Brain microvascular endothelial cell (primary cell): ENCODE results near the gene PSMD8.
A peak's percentile ranks its signal among the peaks of the same experiment; 100 is the strongest.

Experiments used
- DNase-seq: peaks from one replicate; pipeline ENCODE4 v3.0.0-alpha.2; 2020
- H3K27ac ChIP-seq: fragments of 250-450 bp; sonication (Bioruptor Pico); 2 replicates; pipeline ENCODE4 v1.5.1; 2020; ENCODE audit warnings: mild to moderate bottlenecking, moderate library complexity
- H3K27me3 ChIP-seq: fragments of 250-450 bp; sonication (Bioruptor Pico); replicated peaks from 2 replicates; pipeline ENCODE4 v1.5.1; 2020; ENCODE audit warnings: mild to moderate bottlenecking
- H3K36me3 ChIP-seq: fragments of 250-450 bp; sonication (Bioruptor Pico); replicated peaks from 2 replicates; pipeline ENCODE4 v1.5.1; 2020; ENCODE audit warnings: mild to moderate bottlenecking
- H3K4me3 ChIP-seq: 2 replicates; pipeline ENCODE4 v1.5.1; 2011; ENCODE audit warnings: low read depth, mild to moderate bottlenecking, control low read depth, low read length, moderate library complexity
- in situ Hi-C: cut with HindIII; loops from 2 replicates; pipeline ENCODE4 v1.10.0; 2017; ENCODE audit warnings: low sequenced_read_pairs, low pct_ligation_motif_present
- TF ChIP-seq, protein P1 (sequence below): IDR thresholded peaks from 2 replicates; pipeline ENCODE4 v1.5.1; 2011; ENCODE audit warnings: low read depth, mild to moderate bottlenecking, moderate library complexity, low read length, control low read depth, inconsistent platforms; ENCODE audit errors: missing control alignments

Gene PSMD8

DNA sequence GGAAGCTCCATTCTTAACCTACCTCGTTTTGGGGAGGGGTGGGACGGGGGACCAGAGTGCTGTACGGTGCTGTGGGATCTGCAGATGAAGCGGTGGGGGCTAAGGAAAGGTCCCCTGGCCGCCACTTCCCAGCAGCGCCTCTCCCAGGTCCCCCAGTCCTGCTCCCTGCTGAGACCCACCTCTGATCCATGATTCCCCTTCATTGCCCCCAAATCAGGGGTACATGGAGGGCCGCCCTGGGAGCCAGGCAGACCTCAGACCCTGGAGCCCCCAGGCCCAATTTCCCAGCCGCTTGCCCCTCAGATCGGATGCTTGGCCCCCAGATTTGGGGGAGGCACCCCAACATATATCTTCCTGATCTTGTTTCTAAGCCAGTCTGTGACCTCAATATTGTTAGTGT lies 24.7 kb downstream of the PSMD8 start:
- no peak for DNase-seq
- Histone ChIP-seq H3K27ac (no peak overlapping the region), H3K36me3 (peaks cover 4% of the 10 kb centered on the region), H3K4me3 (no peak overlapping the region), H3K27me3 (no peaks in the 10 kb centered on the region)
- TF ChIP-seq, protein P1, sequence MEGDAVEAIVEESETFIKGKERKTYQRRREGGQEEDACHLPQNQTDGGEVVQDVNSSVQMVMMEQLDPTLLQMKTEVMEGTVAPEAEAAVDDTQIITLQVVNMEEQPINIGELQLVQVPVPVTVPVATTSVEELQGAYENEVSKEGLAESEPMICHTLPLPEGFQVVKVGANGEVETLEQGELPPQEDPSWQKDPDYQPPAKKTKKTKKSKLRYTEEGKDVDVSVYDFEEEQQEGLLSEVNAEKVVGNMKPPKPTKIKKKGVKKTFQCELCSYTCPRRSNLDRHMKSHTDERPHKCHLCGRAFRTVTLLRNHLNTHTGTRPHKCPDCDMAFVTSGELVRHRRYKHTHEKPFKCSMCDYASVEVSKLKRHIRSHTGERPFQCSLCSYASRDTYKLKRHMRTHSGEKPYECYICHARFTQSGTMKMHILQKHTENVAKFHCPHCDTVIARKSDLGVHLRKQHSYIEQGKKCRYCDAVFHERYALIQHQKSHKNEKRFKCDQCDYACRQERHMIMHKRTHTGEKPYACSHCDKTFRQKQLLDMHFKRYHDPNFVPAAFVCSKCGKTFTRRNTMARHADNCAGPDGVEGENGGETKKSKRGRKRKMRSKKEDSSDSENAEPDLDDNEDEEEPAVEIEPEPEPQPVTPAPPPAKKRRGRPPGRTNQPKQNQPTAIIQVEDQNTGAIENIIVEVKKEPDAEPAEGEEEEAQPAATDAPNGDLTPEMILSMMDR = no peak
- in situ Hi-C loops = no loop called here

DNA sequence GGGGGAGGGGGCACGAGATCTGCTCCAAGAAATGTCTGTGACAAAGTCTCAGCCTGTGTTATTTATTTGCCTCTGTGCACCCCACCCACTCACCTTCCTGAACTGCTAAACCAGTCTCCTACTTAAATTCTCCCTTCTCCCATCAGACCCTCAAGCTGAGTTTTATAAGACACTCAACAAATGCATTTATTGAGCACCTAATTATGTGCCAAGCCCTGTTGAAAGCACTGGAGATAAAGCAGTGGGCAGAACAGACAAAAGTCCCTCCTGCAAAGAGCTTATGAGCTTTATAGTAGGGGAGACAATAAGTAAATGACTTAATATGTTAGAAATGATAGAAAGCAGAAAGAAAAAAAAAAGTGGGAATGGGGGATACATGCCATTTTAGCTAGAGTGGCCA lies 25.2 kb downstream of the PSMD8 start:
- Histone ChIP-seq H3K27ac (no peak overlapping the region), H3K27me3 (no peaks in the 10 kb centered on the region), H3K4me3 (no peak overlapping the region), H3K36me3 (peaks cover 4% of the 10 kb centered on the region)
- in situ Hi-C loops = no loop called here
- no peak for DNase-seq
- TF ChIP-seq, protein P1 = no peak

DNA sequence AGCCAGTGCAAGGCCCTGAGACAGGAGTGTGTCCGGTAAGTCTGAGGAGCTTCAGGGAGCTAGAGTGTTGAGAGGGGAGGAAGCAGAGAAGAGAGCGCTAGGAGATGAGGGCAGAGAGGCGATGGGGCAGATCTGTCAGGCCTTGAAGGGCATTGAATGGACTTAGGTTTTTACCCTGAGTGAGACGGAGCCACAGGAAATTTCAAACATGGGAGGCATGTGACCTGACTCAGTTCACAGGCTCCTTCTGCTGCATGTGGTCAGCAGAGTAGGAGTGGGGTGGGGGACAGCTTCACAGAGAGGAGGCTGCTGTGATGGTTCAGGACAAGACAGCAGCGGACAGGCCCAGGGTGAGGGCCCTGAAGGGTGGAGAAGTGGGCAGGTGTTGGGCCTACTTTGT lies 26.0 kb downstream of the PSMD8 start:
- Histone ChIP-seq H3K27ac (no peak overlapping the region), H3K36me3 (peaks cover 4% of the 10 kb centered on the region), H3K4me3 (no peak overlapping the region), H3K27me3 (no peaks in the 10 kb centered on the region)
- in situ Hi-C loops = no loop called here
- DNase-seq = no peak
- TF ChIP-seq, protein P1 = no peak

DNA sequence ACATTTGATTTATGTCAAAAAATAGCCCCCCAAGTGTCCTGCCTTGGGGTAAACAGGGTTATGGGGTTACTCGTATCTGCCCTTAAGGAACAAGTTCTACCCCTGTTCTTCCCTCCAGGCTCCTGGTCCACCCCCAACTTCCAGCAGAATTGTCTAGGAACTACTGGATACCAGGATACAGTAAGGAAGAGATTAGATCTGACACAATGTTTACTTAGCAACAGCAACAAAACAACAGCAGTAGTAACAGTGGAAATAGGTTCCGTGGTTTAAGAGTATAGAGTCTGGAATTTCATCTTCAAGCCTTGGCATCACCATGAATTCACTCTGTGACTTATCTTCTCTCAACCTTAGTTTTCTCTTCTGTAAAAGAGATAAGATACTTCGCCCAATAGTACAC lies 26.8 kb downstream of the PSMD8 start:
- DNase-seq = peak; percentile 14
- Histone ChIP-seq H3K36me3 (peaks cover 2% of the 10 kb centered on the region), H3K27me3 (no peaks in the 10 kb centered on the region), H3K4me3 (no peak overlapping the region), H3K27ac (no peak overlapping the region)
- in situ Hi-C loops = no loop called here
- TF ChIP-seq, protein P1 = no peak

DNA sequence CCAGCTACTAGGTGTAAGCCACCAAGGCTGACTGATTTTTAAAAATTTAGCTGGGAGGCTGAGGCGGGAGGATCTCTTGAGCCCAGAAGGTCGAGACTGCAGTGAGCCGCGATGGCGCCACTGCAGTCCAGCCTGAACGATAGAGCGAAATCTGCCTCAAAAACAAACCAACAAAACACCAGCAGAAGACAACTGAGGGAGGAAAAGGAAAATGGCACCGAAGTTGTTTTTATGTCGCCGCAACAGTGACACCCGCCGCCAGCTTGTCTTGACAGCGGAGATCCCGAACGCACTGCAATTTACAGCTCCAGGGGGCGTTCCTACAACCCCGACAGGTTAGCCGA lies 28.2 kb downstream of the PSMD8 start:
- DNase-seq = no peak
- Histone ChIP-seq H3K36me3 (no peaks in the 10 kb centered on the region), H3K27ac (no peak overlapping the region), H3K27me3 (no peaks in the 10 kb centered on the region), H3K4me3 (peak overlapping the region; percentile 45)
- TF ChIP-seq, protein P1 = no peak
- in situ Hi-C loops = no loop called here

DNA sequence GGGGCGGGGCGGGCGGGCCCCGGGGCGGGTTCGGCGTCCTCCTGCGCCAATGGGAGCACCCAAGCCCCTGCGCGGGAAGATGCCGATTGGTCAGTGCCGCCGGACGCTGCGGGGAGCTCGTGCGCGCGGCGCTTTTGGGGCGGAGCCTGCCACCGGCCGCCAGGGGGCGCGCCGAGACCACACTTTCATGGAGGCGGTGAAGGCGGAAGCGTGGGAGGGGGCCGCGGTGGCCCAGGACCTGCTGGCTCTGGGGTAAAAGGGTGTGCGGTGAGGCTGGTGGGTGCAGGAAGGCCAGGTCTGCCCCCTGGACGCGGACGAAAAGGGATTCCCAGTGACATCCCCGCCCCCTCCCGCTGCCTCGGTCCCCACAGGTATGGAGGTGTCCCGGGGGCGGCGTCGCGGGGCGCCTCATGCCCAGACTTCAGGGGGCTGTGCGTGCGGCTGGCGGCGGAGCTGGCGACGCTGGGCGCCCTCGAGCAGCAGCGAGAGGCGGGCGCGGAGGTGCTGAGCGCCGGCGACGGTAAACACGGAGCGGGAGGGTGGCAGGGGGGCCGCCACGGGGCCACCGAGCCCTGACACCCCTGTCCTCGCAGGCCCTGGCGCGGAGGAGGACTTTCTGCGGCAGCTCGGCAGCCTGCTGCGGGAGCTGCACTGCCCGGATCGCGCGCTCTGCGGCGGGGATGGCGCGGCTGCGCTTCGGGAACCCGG lies 28.8 kb downstream of the PSMD8 start, which contains the start of gene FAM98C:
Gene FAM98C, plus strand, starts transcription at position 127 of the 708 bp plus-strand sequence. Its CDS starts 61 bp downstream, at position 188.
- peak; percentile 95 for DNase-seq
- no peaks in the 10 kb centered on the region for H3K36me3 ChIP-seq
- no peak within 1 kb of the TSS for H3K27ac ChIP-seq
- H3K4me3 ChIP-seq = peak within 1 kb of the TSS; percentile 84
- in situ Hi-C loops = no loop called here
- H3K27me3 ChIP-seq = no peaks in the 10 kb centered on the region
- TF ChIP-seq, protein P1 = peak; percentile 72
